A549 (cell line): ENCODE data around the gene ZNF398. TPM values are rescaled to one million over a fixed set of nuclear protein-coding genes. Genes with fewer than 3 reads are reported as not detected.
A peak's percentile ranks its signal among the peaks of the same experiment; 100 is the strongest.

ENCODE experiments used
- ATOH8 ChIP-seq: fragments of 250-450 bp; sonication (Bioruptor Pico); IDR thresholded peaks from 2 replicates; pipeline ENCODE4 v1.5.0; 2020; ENCODE audit warnings: low read depth, mild to moderate bottlenecking, moderate library complexity
- CBX2 ChIP-seq: fragments of 200-600 bp; sonication (generic); IDR thresholded peaks from 2 replicates; pipeline ENCODE4 v1.6.1; 2016; ENCODE audit warnings: low read depth, mild to moderate bottlenecking, borderline replicate concordance
- CHD4 ChIP-seq: fragments of 200-600 bp; sonication (generic); IDR thresholded peaks from 2 replicates; pipeline ENCODE4 v1.6.1; 2016; ENCODE audit warnings: antibody characterized with exemption, mild to moderate bottlenecking, borderline replicate concordance
- CTCF ChIP-seq: fragments of >200 bp; sonication (Bioruptor Twin); formaldehyde crosslinking; IDR thresholded peaks from 3 replicates; pipeline ENCODE4 v1.5.1; 2016
- EHMT2 ChIP-seq: fragments of 200-600 bp; sonication (generic); IDR thresholded peaks from 2 replicates; pipeline ENCODE4 v1.6.1; 2016; ENCODE audit warnings: antibody characterized with exemption, low read depth, mild to moderate bottlenecking, moderate library complexity
- ELK1 ChIP-seq: fragments of 150-350 bp; IDR thresholded peaks from 2 replicates; pipeline ENCODE4 v1.6.1; 2014; ENCODE audit warnings: low read depth, mild to moderate bottlenecking, low read length
- FOSB ChIP-seq: fragments of 250-450 bp; sonication (Bioruptor Pico); IDR thresholded peaks from 2 replicates; pipeline ENCODE4 v1.5.0; 2020; ENCODE audit warnings: mild to moderate bottlenecking, moderate library complexity
- FOXS1 ChIP-seq: fragments of 250-450 bp; sonication (Bioruptor Pico); IDR thresholded peaks from 2 replicates; pipeline ENCODE4 v1.5.0; 2020; ENCODE audit warnings: mild to moderate bottlenecking, moderate library complexity
- HES2 ChIP-seq: fragments of >200 bp; sonication (Bioruptor Twin); formaldehyde crosslinking; IDR thresholded peaks from 2 replicates; pipeline ENCODE4 v1.6.1; 2016
- HEYL ChIP-seq: fragments of 250-450 bp; sonication (Bioruptor Pico); IDR thresholded peaks from 2 replicates; pipeline ENCODE4 v1.8.0; 2021; ENCODE audit warnings: mild to moderate bottlenecking, moderate library complexity
- HOXA7 ChIP-seq: fragments of 250-450 bp; sonication (Bioruptor Pico); IDR thresholded peaks from 2 replicates; pipeline ENCODE4 v1.5.0; 2020; ENCODE audit warnings: mild to moderate bottlenecking, moderate library complexity
- HOXB13 ChIP-seq: fragments of 250-450 bp; sonication (Bioruptor Pico); IDR thresholded peaks from 2 replicates; pipeline ENCODE4 v1.5.0; 2020; ENCODE audit warnings: low read depth, mild to moderate bottlenecking, moderate library complexity
- HOXB5 ChIP-seq: fragments of 250-450 bp; sonication (Bioruptor Pico); IDR thresholded peaks from 2 replicates; pipeline ENCODE4 v1.5.0; 2020; ENCODE audit warnings: mild to moderate bottlenecking, moderate library complexity
- JUNB ChIP-seq: fragments of >200 bp; sonication (Bioruptor Twin); formaldehyde crosslinking; IDR thresholded peaks from 2 replicates; pipeline ENCODE4 v1.6.1; 2016
- KDM5A ChIP-seq: fragments of 200-600 bp; sonication (generic); IDR thresholded peaks from 2 replicates; pipeline ENCODE4 v1.6.1; 2016; ENCODE audit warnings: antibody characterized with exemption, mild to moderate bottlenecking
- MAFK ChIP-seq: fragments of 450-650 bp; IDR thresholded peaks from 2 replicates; pipeline ENCODE4 v1.6.1; 2014; ENCODE audit not compliant: partially characterized antibody
- MAX ChIP-seq: IDR thresholded peaks from 2 replicates; pipeline ENCODE4 v1.6.1; 2012
- MYC ChIP-seq: IDR thresholded peaks from 2 replicates; pipeline ENCODE4 v1.6.1; 2012; ENCODE audit warnings: mild to moderate bottlenecking, inconsistent platforms, low read length, improper control_type of control experiment, borderline replicate concordance
- NPAS2 ChIP-seq: fragments of 250-450 bp; sonication (Bioruptor Pico); IDR thresholded peaks from 2 replicates; pipeline ENCODE4 v1.8.0; 2022; ENCODE audit warnings: mild to moderate bottlenecking, moderate library complexity, borderline replicate concordance
- PHF8 ChIP-seq: fragments of 200-600 bp; sonication (generic); IDR thresholded peaks from 2 replicates; pipeline ENCODE4 v1.6.1; 2016; ENCODE audit warnings: low read depth, mild to moderate bottlenecking, antibody characterized with exemption, moderate library complexity, borderline replicate concordance
- POLR2A ChIP-seq: IDR thresholded peaks from 2 replicates; pipeline ENCODE4 v1.6.1; 2012; ENCODE audit warnings: mild to moderate bottlenecking, low read length
- RAD21 ChIP-seq, 2 experiments: fragments of >200 bp in 1 of 2; sonication (Bioruptor Twin) in 1 of 2; formaldehyde crosslinking in 1 of 2; IDR thresholded peaks in 1 of 2; conservative IDR thresholded peaks in 1 of 2; 2 replicates in 1 of 2; 3 replicates in 1 of 2; pipeline ENCODE4 v1.6.1; 2012 to 2018; ENCODE audit warnings: inconsistent platforms in 1 of 2
- RARB ChIP-seq: fragments of 250-450 bp; sonication (Bioruptor Pico); IDR thresholded peaks from 2 replicates; pipeline ENCODE4 v1.8.0; 2021; ENCODE audit warnings: mild to moderate bottlenecking, moderate library complexity
- RCOR1 ChIP-seq: fragments of 150-350 bp; IDR thresholded peaks from 2 replicates; pipeline ENCODE4 v1.6.1; 2014; ENCODE audit warnings: antibody characterized with exemption, low read length, low read depth
- RFX5 ChIP-seq: fragments of 450-650 bp; IDR thresholded peaks from 2 replicates; pipeline ENCODE4 v1.7.1; 2014; ENCODE audit warnings: antibody characterized with exemption, mild to moderate bottlenecking, moderate library complexity
- RNF2 ChIP-seq: fragments of 200-600 bp; sonication (generic); IDR thresholded peaks from 2 replicates; pipeline ENCODE4 v1.6.1; 2016; ENCODE audit warnings: low read depth, mild to moderate bottlenecking, antibody characterized with exemption, moderate library complexity, borderline replicate concordance
- SMC3 ChIP-seq: fragments of >200 bp; sonication (Bioruptor Twin); formaldehyde crosslinking; IDR thresholded peaks from 3 replicates; pipeline ENCODE4 v1.6.1; 2018; ENCODE audit warnings: inconsistent platforms
- USF2 ChIP-seq: fragments of 450-650 bp; IDR thresholded peaks from 2 replicates; pipeline ENCODE4 v1.6.1; 2014; ENCODE audit warnings: antibody characterized with exemption
- ZFP36 ChIP-seq: fragments of 450-650 bp; IDR thresholded peaks from 2 replicates; pipeline ENCODE4 v1.6.1; 2014; ENCODE audit warnings: borderline replicate concordance; ENCODE audit not compliant: partially characterized antibody
- ZNF302 ChIP-seq: fragments of 250-450 bp; sonication (Bioruptor Pico); IDR thresholded peaks from 2 replicates; pipeline ENCODE4 v1.9.0; 2021; ENCODE audit warnings: inconsistent platforms, mild to moderate bottlenecking, moderate library complexity
- ZSCAN20 ChIP-seq: fragments of 250-450 bp; sonication (Bioruptor Pico); IDR thresholded peaks from 2 replicates; pipeline ENCODE4 v1.8.0; 2022; ENCODE audit warnings: mild to moderate bottlenecking, moderate library complexity
- polyA plus RNA-seq, 4 experiments: library from polyadenylated mRNA; depleted of rRNA in 3 of 4; stranded (reverse); fragments of >200 nt; fragmentation: RNase III in 1 of 4; extraction: RNeasy Plus Mini Kit Qiagen cat#74134 plus additional on column Dnase treatment in 1 of 4; gene quantifications; 2 replicates in 3 of 4; 3 replicates in 1 of 4; pipeline ENCODE4 v1.2.3, GENCODE V29; 2011 to 2017

Gene ZNF398
- polyA plus RNA-seq, 2 of the 4 experiments (the other 2 are of a cell fraction), result 6.6 to 8.1 TPM

- TF ChIP-seq USF2 (no peak), RCOR1 (no peak), CTCF (peak; percentile 71), HOXB5 (peak; percentile 34; the same call in 1 of the 2 replicates), RAD21 (conservative IDR thresholded peaks at IDR 0.05 in 1 of 2, IDR thresholded peaks at IDR 0.05 in 1 of 2) (peak; percentile 41 to 53; a peak in 4 of 5 replicates), SMC3 (peak; percentile 20; the same call in 2 of the 3 replicates), RFX5 (0 out of 2 replicates have a peak, but pooled peaks have one; percentile 45), RNF2 (no peak), ATOH8 (CRISPR knock-in tag) (no peak), MYC (peak; percentile 53; the same call in 1 of the 2 replicates), ZSCAN20 (CRISPR knock-in tag) (no peak), ELK1 (no peak), ZNF302 (no peak), NPAS2 (CRISPR knock-in tag) (no peak), HEYL (CRISPR knock-in tag) (no peak), ZFP36 (no peak), HES2 (no peak), MAX (peak; percentile 80), MAFK (no peak), JUNB (no peak), FOXS1 (peak; percentile 87; the same call in 1 of the 2 replicates), HOXB13 (CRISPR knock-in tag) (no peak), HOXA7 (no peak), POLR2A (peak; percentile 57), FOSB (CRISPR knock-in tag) (no peak), PHF8 (peak; percentile 76; the same call in 1 of the 2 replicates), RARB (no peak), CBX2 (no peak), KDM5A (no peak), EHMT2 (no peak), CHD4 (no peak)
These were observed 48.2 kb downstream of the ZNF398 start, which contains the start of gene ZNF282 (continued) for GRCh38 chr7:149195180-149196150.
